Measurements from ENCODE around the gene GDI1.

DNA sequence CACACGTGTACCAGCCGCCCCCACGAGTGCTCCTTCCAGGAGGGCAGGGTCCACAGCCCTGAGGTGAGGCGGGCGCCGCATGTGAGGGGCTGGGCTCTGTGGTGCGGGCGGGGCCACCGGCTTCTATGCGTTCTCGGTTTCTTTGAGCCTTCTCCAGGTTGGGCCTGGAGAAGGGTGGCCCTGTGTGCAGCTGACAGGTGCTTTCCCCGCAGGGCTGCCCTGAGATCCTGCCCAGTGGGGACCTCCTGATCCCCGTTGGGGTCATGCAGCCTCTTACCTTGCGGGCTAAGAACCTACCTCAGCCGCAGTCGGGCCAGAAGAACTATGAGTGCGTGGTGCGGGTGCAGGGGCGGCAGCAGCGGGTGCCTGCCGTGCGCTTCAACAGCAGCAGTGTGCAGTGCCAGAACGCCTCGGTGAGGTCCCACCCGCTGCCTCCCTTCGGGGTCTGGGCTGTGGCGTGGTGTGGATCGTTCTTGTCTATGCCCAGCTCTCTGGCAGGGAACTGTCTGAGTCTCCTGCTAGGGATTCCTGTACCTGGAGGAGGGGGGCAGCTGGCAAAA is 27.9 kb downstream of the GDI1 start:
- TF ChIP-seq POLR2A (IDR thresholded peaks at IDR 0.05) = no peak
- TF ChIP-seq, protein P1, sequence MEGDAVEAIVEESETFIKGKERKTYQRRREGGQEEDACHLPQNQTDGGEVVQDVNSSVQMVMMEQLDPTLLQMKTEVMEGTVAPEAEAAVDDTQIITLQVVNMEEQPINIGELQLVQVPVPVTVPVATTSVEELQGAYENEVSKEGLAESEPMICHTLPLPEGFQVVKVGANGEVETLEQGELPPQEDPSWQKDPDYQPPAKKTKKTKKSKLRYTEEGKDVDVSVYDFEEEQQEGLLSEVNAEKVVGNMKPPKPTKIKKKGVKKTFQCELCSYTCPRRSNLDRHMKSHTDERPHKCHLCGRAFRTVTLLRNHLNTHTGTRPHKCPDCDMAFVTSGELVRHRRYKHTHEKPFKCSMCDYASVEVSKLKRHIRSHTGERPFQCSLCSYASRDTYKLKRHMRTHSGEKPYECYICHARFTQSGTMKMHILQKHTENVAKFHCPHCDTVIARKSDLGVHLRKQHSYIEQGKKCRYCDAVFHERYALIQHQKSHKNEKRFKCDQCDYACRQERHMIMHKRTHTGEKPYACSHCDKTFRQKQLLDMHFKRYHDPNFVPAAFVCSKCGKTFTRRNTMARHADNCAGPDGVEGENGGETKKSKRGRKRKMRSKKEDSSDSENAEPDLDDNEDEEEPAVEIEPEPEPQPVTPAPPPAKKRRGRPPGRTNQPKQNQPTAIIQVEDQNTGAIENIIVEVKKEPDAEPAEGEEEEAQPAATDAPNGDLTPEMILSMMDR (IDR thresholded peaks at IDR 0.05) = no peak
- TF ChIP-seq POLR2AphosphoS5 (IDR thresholded peaks at IDR 0.05) = no peak

All from stomach (tissue), 4 donors.